ENCODE results near the gene FIZ1.
A peak's percentile ranks its signal among the peaks of the same experiment; 100 is the strongest.

The FIZ1 gene

GRCh38 chr19:55599468-55599841 is at the start of gene FIZ1:
TSS of gene FIZ1 (minus strand) at chr19:55599517. CDS start at chr19:55597865, 1,652 bp downstream.
- peak; percentile 96 for DNase-seq

- DNase-seq, result no peak
Measured at GRCh38 chr19:55648585-55649267, 49.4 kb upstream of the FIZ1 start.

GRCh38 chr19:55647732-55648584 is 48.6 kb upstream of the FIZ1 start, which contains the start of gene CCDC106:
TSS of gene CCDC106 (plus strand) at chr19:55648212. CDS start at chr19:55649047, 835 bp downstream.
- peak; percentile 72 for DNase-seq

GRCh38 chr19:55646889-55647731 is 47.8 kb upstream of the FIZ1 start:
- DNase-seq, result no peak

- DNase-seq, result no peak
Measured at GRCh38 chr19:55645512-55645881, 46.2 kb upstream of the FIZ1 start.

GRCh38 chr19:55644842-55645511 is 45.7 kb upstream of the FIZ1 start:
- DNase-seq, result no peak

- no peak for DNase-seq
Measured at GRCh38 chr19:55644191-55644833, 45.0 kb upstream of the FIZ1 start.

- no peak for DNase-seq
Measured at GRCh38 chr19:55643887-55644176, 44.5 kb upstream of the FIZ1 start.

- DNase-seq, result peak; percentile 84
Measured at GRCh38 chr19:55643003-55643886, 43.9 kb upstream of the FIZ1 start, which contains the start of gene ZNF581. TSS of gene ZNF581 (plus strand) at chr19:55643649. CDS start at chr19:55644572, 923 bp downstream.

GRCh38 chr19:55642153-55643002 is 43.1 kb upstream of the FIZ1 start:
- peak; percentile 51 for DNase-seq

- DNase-seq, result no peak
Measured at GRCh38 chr19:55641426-55642152, 42.3 kb upstream of the FIZ1 start.

- peak; percentile 73 for DNase-seq
Measured at GRCh38 chr19:55640577-55641425, 41.5 kb upstream of the FIZ1 start, which contains the start of gene ZNF580. TSS of gene ZNF580 (plus strand) at chr19:55641002. CDS start at chr19:55642509, 1,507 bp downstream.

- peak; percentile 84 for DNase-seq
Measured at GRCh38 chr19:55640043-55640576, 40.8 kb upstream of the FIZ1 start.

- DNase-seq, result peak; percentile 69
Measured at GRCh38 chr19:55638864-55639359, 39.6 kb upstream of the FIZ1 start.

GRCh38 chr19:55637534-55637933 is 38.2 kb upstream of the FIZ1 start:
- DNase-seq, result no peak

GRCh38 chr19:55636723-55637122 is 37.4 kb upstream of the FIZ1 start:
- no peak for DNase-seq

GRCh38 chr19:55635856-55636440 is 36.6 kb upstream of the FIZ1 start:
- DNase-seq, result no peak

Measured in activated T-cell treated with anti-CD3 and anti-CD28 coated beads, Interleukin-2, amount 50 U/mL, for 1 hour (primary cell).